Stimulated activated CD8-positive, alpha-beta memory T cell treated with anti-CD3 and anti-CD28 coated beads, Interleukin-15, amount 100 ng/mL, for 48 hours (primary cell): Measurements from ENCODE around the gene PTTG2.
"Not testable (repeated sequence)": the region's sequence is repeated elsewhere in the genome, so short reads cannot be mapped to it uniquely, and the experiment has no call there.

Source experiments
- DNase-seq, 2 donors: peaks; one replicate each; pipeline ENCODE4 v3.0.0-alpha.2; 2020; ENCODE audit warnings: low read depth in 2 of 2

Gene PTTG2

GRCh38 chr4:37956941-37957340, 3.3 kb upstream of the PTTG2 start:
- no peak for DNase-seq

- no peak for DNase-seq
Measured at GRCh38 chr4:37958932-37959331, 1.3 kb upstream of the PTTG2 start.

- no peak for DNase-seq
Measured at GRCh38 chr4:37960679-37961450, 667 bp downstream of the PTTG2 start.

- DNase-seq: no peak
Measured at GRCh38 chr4:37964734-37965457, 4.7 kb downstream of the PTTG2 start.

GRCh38 chr4:37966044-37966443, 5.8 kb downstream of the PTTG2 start:
- no peak for DNase-seq

- no peak for DNase-seq
Measured at GRCh38 chr4:37967736-37968135, 7.5 kb downstream of the PTTG2 start.

- no peak for DNase-seq
Measured at GRCh38 chr4:37968747-37969146, 8.5 kb downstream of the PTTG2 start.

GRCh38 chr4:37970702-37971101, 10.5 kb downstream of the PTTG2 start:
- DNase-seq: peak; percentile 27 to 45

GRCh38 chr4:37971202-37971601, 11.0 kb downstream of the PTTG2 start:
- no peak for DNase-seq

GRCh38 chr4:37973441-37973840, 13.2 kb downstream of the PTTG2 start:
- no peak for DNase-seq

- not testable (repeated sequence) for DNase-seq
Measured at GRCh38 chr4:37975321-37975822, 15.2 kb downstream of the PTTG2 start.

- DNase-seq: no peak
Measured at GRCh38 chr4:37976507-37976906, 16.3 kb downstream of the PTTG2 start.

- peak; percentile 62 to 66 for DNase-seq
Measured at GRCh38 chr4:37976991-37977470, 16.8 kb downstream of the PTTG2 start.

- DNase-seq: peak; percentile 61 to 62
Measured at GRCh38 chr4:37977471-37978247, 17.5 kb downstream of the PTTG2 start.

- DNase-seq: peak in 1 of 2 donors; percentile 21
Measured at GRCh38 chr4:37978248-37978924, 18.2 kb downstream of the PTTG2 start.

GRCh38 chr4:37980246-37980645, 20.0 kb downstream of the PTTG2 start:
- no peak for DNase-seq

- DNase-seq: no peak
Measured at GRCh38 chr4:37981425-37981824, 21.2 kb downstream of the PTTG2 start.

- no peak for DNase-seq
Measured at GRCh38 chr4:37981844-37982720, 21.9 kb downstream of the PTTG2 start.

GRCh38 chr4:37982736-37983135, 22.5 kb downstream of the PTTG2 start:
- DNase-seq: no peak

GRCh38 chr4:37983951-37984350, 23.8 kb downstream of the PTTG2 start:
- no peak for DNase-seq
